Upper lobe of right lung (tissue), 1 donor: ENCODE results near the gene BRD7. TPM values are rescaled to one million over a fixed set of nuclear protein-coding genes. Genes with fewer than 3 reads are reported as not detected.

ENCODE experiments used
- ATAC-seq: fragments of 200-7000 bp; cut with Tn5 transposase; one replicate; pipeline ENCODE4 v1.9.1; 2020; ENCODE audit warnings: mild to moderate bottlenecking, moderate library complexity
- DNase-seq: peaks from one replicate; pipeline ENCODE4 v3.0.0-alpha.2; 2020
- H3K27ac ChIP-seq: fragments of 200-600 bp; one replicate; pipeline ENCODE4 v1.8.0; 2022
- H3K27me3 ChIP-seq: fragments of 200-600 bp; one replicate; pipeline ENCODE4 v1.8.0; 2022; ENCODE audit warnings: mild to moderate bottlenecking
- H3K36me3 ChIP-seq: fragments of 200-600 bp; one replicate; pipeline ENCODE4 v1.8.0; 2022
- H3K4me1 ChIP-seq: fragments of 200-600 bp; one replicate; pipeline ENCODE4 v1.8.0; 2022
- H3K4me3 ChIP-seq: fragments of 200-600 bp; one replicate; pipeline ENCODE4 v1.8.0; 2022; ENCODE audit warnings: mild to moderate bottlenecking
- H3K9me3 ChIP-seq: fragments of 200-600 bp; one replicate; pipeline ENCODE4 v1.8.0; 2022
- CTCF ChIP-seq: fragments of 200-600 bp; IDR thresholded peaks from one replicate; pipeline ENCODE4 v1.8.0; 2022; ENCODE audit warnings: antibody characterized with exemption
- intact Hi-C: fragments of 100-400 bp; cut with DNase I; formaldehyde crosslinking; loops from one replicate; pipeline ENCODE4 v1.11.0; 2022
- total RNA-seq: library from RNA; stranded (reverse); fragmentation: NEBNext Ultra II Directional; extraction: Animal tissue kit (Norgen Biotek cat#: 25700); gene quantifications from one replicate; pipeline ENCODE4 v1.2.1, GENCODE V29; 2021
- donor health status: DM: no; HTN: yes; CAD: no; lungs with severe emphysema.

BRD7 gene
- total RNA-seq, 1 donor from 2014 or later: 62.9 TPM

GRCh38 chr16:50323335-50324011 is 45.3 kb downstream of the BRD7 start:
- no peak for TF ChIP-seq CTCF

GRCh38 chr16:50322333-50322732 is 46.5 kb downstream of the BRD7 start:
- no peak for TF ChIP-seq CTCF
- intact Hi-C loops: no loop called here
- Histone ChIP-seq H3K9me3 (no peaks in the 10 kb centered on the region), H3K27me3 (no peaks in the 10 kb centered on the region), H3K27ac (no peak overlapping the region), H3K4me3 (no peak overlapping the region), H3K36me3 (peaks cover 85% of the 10 kb centered on the region), H3K4me1 (peaks cover 2% of the 10 kb centered on the region)
- DNase-seq (no peak), ATAC-seq (no peak)

More at GRCh38 chr16:50323335-50324011, 45.3 kb downstream of the BRD7 start:
- H3K27ac ChIP-seq: no peak overlapping the region
- H3K9me3 ChIP-seq: no peaks in the 10 kb centered on the region
- DNase-seq (no peak), ATAC-seq (no peak)
- H3K4me1 ChIP-seq: peaks cover 7% of the 10 kb centered on the region
- H3K4me3 ChIP-seq: no peak overlapping the region
- peaks cover 82% of the 10 kb centered on the region for H3K36me3 ChIP-seq
- intact Hi-C loops: no loop called here
- H3K27me3 ChIP-seq: no peaks in the 10 kb centered on the region

GRCh38 chr16:50320310-50320709 is 48.5 kb downstream of the BRD7 start:
- no peak for TF ChIP-seq CTCF
- Histone ChIP-seq H3K36me3 (peaks cover 95% of the 10 kb centered on the region), H3K27me3 (no peaks in the 10 kb centered on the region), H3K27ac (no peak overlapping the region), H3K4me1 (no peaks in the 10 kb centered on the region), H3K9me3 (no peaks in the 10 kb centered on the region), H3K4me3 (no peak overlapping the region)
- intact Hi-C loops: no loop called here
- ATAC-seq (no peak), DNase-seq (no peak)

- no peak for TF ChIP-seq CTCF
- peaks cover 95% of the 10 kb centered on the region for H3K36me3 ChIP-seq
- DNase-seq (no peak), ATAC-seq (no peak)
- no peak overlapping the region for H3K27ac ChIP-seq
- H3K9me3 ChIP-seq: no peaks in the 10 kb centered on the region
- no peaks in the 10 kb centered on the region for H3K27me3 ChIP-seq
- no peaks in the 10 kb centered on the region for H3K4me1 ChIP-seq
- no peak overlapping the region for H3K4me3 ChIP-seq
- intact Hi-C loops: no loop called here
These were observed 49.8 kb downstream of the BRD7 start for GRCh38 chr16:50318796-50319578.

GRCh38 chr16:50316848-50317630 is 51.7 kb downstream of the BRD7 start:
- intact Hi-C loops: no loop called here
- DNase-seq (no peak), ATAC-seq (no peak)
- Histone ChIP-seq H3K27ac (no peak overlapping the region), H3K4me1 (peaks cover 3% of the 10 kb centered on the region), H3K9me3 (no peaks in the 10 kb centered on the region), H3K27me3 (no peaks in the 10 kb centered on the region), H3K4me3 (no peak overlapping the region), H3K36me3 (peaks cover 96% of the 10 kb centered on the region)
- TF ChIP-seq CTCF: no peak
